Nephron (organoid): ENCODE results near the gene DIS3L2.

Experiments
- H3K27ac Mint-ChIP-seq, 3 experiments: 2 replicates each; pipeline ENCODE4 v1.8.0; 2020; ENCODE audit warnings: mixed read lengths in 3 of 3, mild to moderate bottlenecking in 2 of 3, moderate library complexity in 1 of 3
- H3K27me3 Mint-ChIP-seq: 2 replicates; pipeline ENCODE4 v1.8.0; 2021; ENCODE audit warnings: low read depth, mild to moderate bottlenecking, moderate library complexity, mixed read lengths
- H3K36me3 Mint-ChIP-seq: 2 replicates; pipeline ENCODE4 v1.8.0; 2020; ENCODE audit warnings: low read depth, mixed read lengths
- H3K4me1 Mint-ChIP-seq: 2 replicates; pipeline ENCODE4 v1.8.0; 2020; ENCODE audit warnings: mixed read lengths
- H3K4me3 Mint-ChIP-seq, 3 experiments: 2 replicates each; pipeline ENCODE4 v1.8.0; 2020; ENCODE audit warnings: mild to moderate bottlenecking in 3 of 3, mixed read lengths in 3 of 3, moderate library complexity in 2 of 3
- H3K9me3 Mint-ChIP-seq: 2 replicates; pipeline ENCODE4 v1.8.0; 2020; ENCODE audit warnings: mixed read lengths
- TF ChIP-seq, protein P1 (sequence below), 3 experiments: fragments of 200-600 bp; sonication (generic); IDR thresholded peaks; one replicate each; pipeline ENCODE4 v1.5.0; 2021; ENCODE audit warnings: antibody characterized with exemption in 3 of 3; ENCODE audit not compliant: unreplicated experiment in 3 of 3

Gene DIS3L2

DNA sequence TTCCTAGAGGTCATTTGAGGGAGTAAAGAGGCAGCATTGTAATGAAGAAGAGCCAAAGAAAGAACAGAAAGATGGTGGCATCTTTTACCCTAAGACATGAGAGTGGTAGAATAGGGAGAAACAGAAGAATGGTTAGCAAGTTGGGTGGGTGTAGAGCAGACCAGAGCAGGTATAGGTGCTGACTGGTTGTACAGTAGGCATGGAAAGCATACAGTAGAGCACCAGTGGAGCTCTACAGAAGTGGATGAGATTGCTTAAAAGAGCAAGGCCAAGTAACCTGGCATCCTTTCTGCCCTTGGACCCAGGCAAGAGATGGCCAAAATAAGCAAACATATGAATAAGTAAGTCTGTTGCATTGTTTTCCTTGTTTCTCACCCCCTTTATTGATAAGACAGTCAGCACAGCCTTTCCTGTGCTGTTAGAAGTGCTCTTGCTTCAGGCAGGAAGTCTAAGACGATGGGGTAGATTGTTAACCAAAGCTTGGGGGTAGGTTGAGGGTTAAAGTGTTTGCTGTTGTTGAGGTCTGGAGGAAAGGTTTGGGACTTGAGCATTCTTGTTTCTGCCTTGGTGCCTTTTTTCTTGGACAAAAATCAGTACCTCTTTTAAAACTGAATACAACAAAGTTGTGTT lies 76.9 kb downstream of the DIS3L2 start:
- Mint-ChIP-seq H3K36me3 (peaks cover 42% of the 10 kb centered on the region), H3K27me3 (no peaks in the 10 kb centered on the region), H3K4me3 (no peak overlapping the region), H3K9me3 (peaks cover 31% of the 10 kb centered on the region), H3K27ac (no peak overlapping the region), H3K4me1 (no peaks in the 10 kb centered on the region)
- TF ChIP-seq, protein P1, sequence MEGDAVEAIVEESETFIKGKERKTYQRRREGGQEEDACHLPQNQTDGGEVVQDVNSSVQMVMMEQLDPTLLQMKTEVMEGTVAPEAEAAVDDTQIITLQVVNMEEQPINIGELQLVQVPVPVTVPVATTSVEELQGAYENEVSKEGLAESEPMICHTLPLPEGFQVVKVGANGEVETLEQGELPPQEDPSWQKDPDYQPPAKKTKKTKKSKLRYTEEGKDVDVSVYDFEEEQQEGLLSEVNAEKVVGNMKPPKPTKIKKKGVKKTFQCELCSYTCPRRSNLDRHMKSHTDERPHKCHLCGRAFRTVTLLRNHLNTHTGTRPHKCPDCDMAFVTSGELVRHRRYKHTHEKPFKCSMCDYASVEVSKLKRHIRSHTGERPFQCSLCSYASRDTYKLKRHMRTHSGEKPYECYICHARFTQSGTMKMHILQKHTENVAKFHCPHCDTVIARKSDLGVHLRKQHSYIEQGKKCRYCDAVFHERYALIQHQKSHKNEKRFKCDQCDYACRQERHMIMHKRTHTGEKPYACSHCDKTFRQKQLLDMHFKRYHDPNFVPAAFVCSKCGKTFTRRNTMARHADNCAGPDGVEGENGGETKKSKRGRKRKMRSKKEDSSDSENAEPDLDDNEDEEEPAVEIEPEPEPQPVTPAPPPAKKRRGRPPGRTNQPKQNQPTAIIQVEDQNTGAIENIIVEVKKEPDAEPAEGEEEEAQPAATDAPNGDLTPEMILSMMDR (IDR thresholded peaks at IDR 0.05; ENCODE audit: unreplicated experiment in 3 of 3), result no peak

DNA sequence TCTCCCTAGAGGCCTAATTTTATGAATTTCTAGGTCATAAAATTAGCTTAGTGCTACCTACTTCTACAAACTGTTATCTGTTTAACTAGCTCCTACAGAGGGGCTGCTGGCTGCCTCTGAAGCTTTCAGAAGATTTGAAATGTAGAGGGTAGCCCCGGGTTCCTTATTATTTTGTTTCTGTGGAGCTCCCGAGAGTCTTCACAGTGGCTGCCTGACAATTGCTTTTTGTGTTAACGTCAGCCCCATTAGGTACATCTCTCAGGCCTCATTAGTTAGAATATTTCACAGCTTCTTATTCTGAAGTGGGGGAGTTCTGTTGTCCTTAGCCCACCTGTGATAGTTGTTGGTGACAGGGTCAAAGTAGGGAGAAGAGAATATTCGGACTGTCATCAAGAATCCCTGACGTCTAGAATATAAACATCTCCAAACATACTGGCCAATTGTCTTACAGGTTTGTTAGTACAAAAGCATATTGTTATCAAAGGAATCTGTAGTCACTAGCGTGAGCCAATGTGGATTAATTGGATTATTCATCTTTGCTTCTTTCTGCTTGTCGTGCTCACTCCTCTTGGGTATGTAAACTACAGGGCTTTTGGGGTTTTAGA lies 77.5 kb downstream of the DIS3L2 start:
- Mint-ChIP-seq H3K9me3 (peaks cover 25% of the 10 kb centered on the region), H3K36me3 (peaks cover 37% of the 10 kb centered on the region), H3K4me3 (no peak overlapping the region), H3K4me1 (no peaks in the 10 kb centered on the region), H3K27ac (no peak overlapping the region), H3K27me3 (no peaks in the 10 kb centered on the region)
- TF ChIP-seq, protein P1 (IDR thresholded peaks at IDR 0.05; ENCODE audit: unreplicated experiment in 3 of 3), result no peak

DNA sequence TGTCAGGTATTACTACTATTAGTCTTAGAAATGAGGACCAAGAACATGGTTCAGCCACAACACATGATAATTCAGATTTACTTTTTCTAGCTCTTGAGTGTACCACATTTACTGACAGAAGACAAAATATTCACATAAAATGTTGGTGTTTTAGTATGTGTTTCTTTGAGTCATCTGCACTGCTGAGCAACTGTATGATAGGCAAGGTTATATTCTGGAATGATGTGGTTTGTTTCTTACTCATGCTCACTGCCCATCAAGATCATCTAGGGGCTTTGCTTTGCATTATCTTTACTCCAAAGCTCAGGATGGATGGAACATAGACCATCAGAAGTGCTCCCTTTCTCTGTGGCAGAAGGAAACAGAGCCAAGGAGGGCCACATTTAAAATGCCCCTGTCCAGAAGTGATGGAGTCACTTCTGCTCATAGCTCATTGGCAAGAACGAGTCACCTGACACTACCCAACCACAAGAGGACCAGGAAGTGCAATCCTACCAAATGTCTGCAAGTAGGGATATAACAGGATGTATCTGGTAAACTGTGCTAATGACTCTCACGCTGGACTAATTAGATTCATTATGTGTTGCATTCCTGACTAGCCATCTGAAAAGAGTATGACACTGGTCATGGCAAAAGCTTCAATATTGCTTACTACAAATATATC lies 81.5 kb downstream of the DIS3L2 start:
- TF ChIP-seq, protein P1 (IDR thresholded peaks at IDR 0.05; ENCODE audit: unreplicated experiment in 3 of 3), result no peak
- Mint-ChIP-seq H3K9me3 (no peaks in the 10 kb centered on the region), H3K4me1 (no peaks in the 10 kb centered on the region), H3K36me3 (peaks cover 14% of the 10 kb centered on the region), H3K27me3 (no peaks in the 10 kb centered on the region), H3K4me3 (no peak overlapping the region), H3K27ac (no peak overlapping the region)

DNA sequence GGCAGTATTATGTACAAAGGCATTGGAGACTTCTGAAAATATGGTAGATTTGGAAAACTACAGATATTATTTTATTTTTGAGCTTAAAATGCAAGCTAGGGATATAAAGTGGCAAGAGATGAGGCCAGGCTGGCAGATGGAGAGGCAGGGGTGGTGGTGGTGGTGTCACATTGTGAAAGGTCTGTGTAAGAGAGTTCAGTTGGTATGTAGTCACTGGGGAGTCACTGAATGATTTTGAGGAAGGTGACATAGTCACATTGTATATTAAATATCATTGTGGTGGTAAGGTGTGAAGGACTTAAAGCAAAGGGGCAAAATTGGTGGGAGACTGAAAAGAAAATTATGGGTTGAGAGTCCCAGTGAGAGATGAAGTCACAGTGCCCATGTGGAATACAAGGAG lies 82.5 kb downstream of the DIS3L2 start:
- Mint-ChIP-seq H3K9me3 (no peaks in the 10 kb centered on the region), H3K27ac (no peak overlapping the region), H3K36me3 (peaks cover 14% of the 10 kb centered on the region), H3K27me3 (no peaks in the 10 kb centered on the region), H3K4me3 (no peak overlapping the region), H3K4me1 (no peaks in the 10 kb centered on the region)
- TF ChIP-seq, protein P1 (IDR thresholded peaks at IDR 0.05; ENCODE audit: unreplicated experiment in 3 of 3), result no peak

DNA sequence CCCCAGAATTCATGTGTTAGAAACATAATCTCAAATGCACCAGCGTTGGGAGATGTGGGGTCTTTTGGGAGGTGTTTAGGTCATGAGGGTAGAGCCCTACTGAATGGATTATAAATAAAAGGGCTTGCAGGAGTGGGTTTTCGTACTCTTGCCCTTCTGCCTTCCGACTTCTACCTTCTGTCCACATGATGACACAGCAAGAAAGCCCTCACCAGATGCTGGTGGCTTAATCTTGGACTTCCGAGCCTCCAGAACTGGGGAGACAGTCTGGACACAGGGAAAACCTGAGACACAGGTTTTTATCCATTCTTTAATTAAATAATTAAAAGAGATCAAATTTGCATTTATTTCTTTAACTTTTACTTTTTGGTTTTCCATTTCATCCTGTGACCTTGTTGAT lies 87.8 kb downstream of the DIS3L2 start:
- Mint-ChIP-seq H3K4me1 (no peaks in the 10 kb centered on the region), H3K27me3 (no peaks in the 10 kb centered on the region), H3K9me3 (no peaks in the 10 kb centered on the region), H3K27ac (no peak overlapping the region), H3K4me3 (no peak overlapping the region), H3K36me3 (peaks cover 13% of the 10 kb centered on the region)
- TF ChIP-seq, protein P1 (IDR thresholded peaks at IDR 0.05; ENCODE audit: unreplicated experiment in 3 of 3), result no peak
